SK-N-MC (cell line): ENCODE data around the gene SERHL2.
"Not testable (repeated sequence)": the region's sequence is repeated elsewhere in the genome, so short reads cannot be mapped to it uniquely, and the experiment has no call there.

Experiments
- DNase-seq: peaks from one replicate; pipeline ENCODE4 v3.0.0-alpha.2; 2011; ENCODE audit warnings: low read depth, low spot score
- H3K27ac ChIP-seq: fragments of 200-600 bp; sonication (generic); 2 replicates; pipeline ENCODE4 v1.5.1; 2016; ENCODE audit warnings: mixed run types
- H3K36me3 ChIP-seq: fragments of 200-600 bp; sonication (generic); 2 replicates; pipeline ENCODE4 v1.6.1; 2017; ENCODE audit warnings: antibody characterized with exemption, low read length, mixed read lengths; ENCODE audit not compliant: insufficient read depth
- H3K4me3 ChIP-seq: fragments of 200-600 bp; sonication (generic); 2 replicates; pipeline ENCODE4 v1.5.1; 2016
- H3K9ac ChIP-seq: fragments of 200-600 bp; sonication (generic); 2 replicates; pipeline ENCODE4 v1.8.0; 2017; ENCODE audit warnings: mixed run types, mixed read lengths; ENCODE audit not compliant: insufficient read length
- H3K9me3 ChIP-seq: fragments of 200-600 bp; sonication (generic); 2 replicates; pipeline ENCODE4 v1.6.1; 2017; ENCODE audit warnings: low read depth, mild to moderate bottlenecking, antibody characterized with exemption, low read length, moderate library complexity, mixed read lengths
- EZH2 ChIP-seq: fragments of 200-600 bp; sonication (generic); IDR thresholded peaks from one replicate; pipeline ENCODE4 v1.6.1; 2017; ENCODE audit warnings: antibody characterized with exemption
- FOXP2 ChIP-seq: optimal IDR thresholded peaks from 2 replicates; pipeline ENCODE3; 2011; ENCODE audit warnings: mild to moderate bottlenecking, moderate library complexity; ENCODE audit not compliant: insufficient read depth; ENCODE audit errors: extremely low read length, control extremely low read depth
- POLR2AphosphoS5 ChIP-seq: IDR thresholded peaks from 2 replicates; pipeline ENCODE4 v1.6.1; 2012; ENCODE audit warnings: mild to moderate bottlenecking, low read depth, low read length, borderline replicate concordance

Gene SERHL2

GRCh38 chr22:42575996-42576574 lies 22.3 kb downstream of the SERHL2 start:
- H3K9ac ChIP-seq, H3K9me3 ChIP-seq, H3K4me3 ChIP-seq, DNase-seq, H3K27ac ChIP-seq: not testable (repeated sequence)
- H3K36me3 ChIP-seq: peaks cover 32% of the 10 kb centered on the region

GRCh38 chr22:42577141-42577540 lies 23.4 kb downstream of the SERHL2 start:
- H3K36me3 ChIP-seq: peaks cover 32% of the 10 kb centered on the region
- not testable (repeated sequence) for H3K9me3 ChIP-seq, H3K4me3 ChIP-seq, DNase-seq, H3K27ac ChIP-seq, H3K9ac ChIP-seq

- H3K27ac ChIP-seq: no peak overlapping the region
- no peak for DNase-seq
- H3K4me3 ChIP-seq: no peak overlapping the region
- peaks cover 32% of the 10 kb centered on the region for H3K36me3 ChIP-seq
- H3K9ac ChIP-seq: no peak overlapping the region
- no peaks in the 10 kb centered on the region for H3K9me3 ChIP-seq
- TF ChIP-seq EZH2: no peak
- TF ChIP-seq POLR2AphosphoS5: no peak
- TF ChIP-seq FOXP2: no peak
Measured at GRCh38 chr22:42577623-42578240, 24.0 kb downstream of the SERHL2 start.

- peaks cover 38% of the 10 kb centered on the region for H3K36me3 ChIP-seq
- not testable (repeated sequence) for H3K4me3 ChIP-seq, H3K9ac ChIP-seq, DNase-seq, H3K27ac ChIP-seq, H3K9me3 ChIP-seq
Measured at GRCh38 chr22:42580040-42580439, 26.3 kb downstream of the SERHL2 start.

GRCh38 chr22:42581194-42581761 lies 27.5 kb downstream of the SERHL2 start:
- Histone ChIP-seq H3K36me3 (peaks cover 50% of the 10 kb centered on the region), H3K9ac (peak overlapping the region; percentile 88), H3K4me3 (peak overlapping the region; percentile 84)
- H3K9me3 ChIP-seq, H3K27ac ChIP-seq, DNase-seq: not testable (repeated sequence)

- peaks cover 58% of the 10 kb centered on the region for H3K36me3 ChIP-seq
- DNase-seq: no peak
Measured at GRCh38 chr22:42581762-42582716, 28.3 kb downstream of the SERHL2 start.

GRCh38 chr22:42582987-42583386 lies 29.2 kb downstream of the SERHL2 start:
- peak overlapping the region; percentile 68; the same call in 1 of the 2 replicates for H3K27ac ChIP-seq
- no peak overlapping the region for H3K4me3 ChIP-seq
- H3K9me3 ChIP-seq: no peaks in the 10 kb centered on the region
- H3K36me3 ChIP-seq: peaks cover 61% of the 10 kb centered on the region
- H3K9ac ChIP-seq: no peak overlapping the region
- TF ChIP-seq POLR2AphosphoS5 (no peak), EZH2 (no peak), FOXP2 (no peak)
- no peak for DNase-seq

More at GRCh38 chr22:42581762-42582716, 28.3 kb downstream of the SERHL2 start:
- TF ChIP-seq POLR2AphosphoS5 (peak; percentile 85), FOXP2 (no peak)
- Histone ChIP-seq H3K4me3 (peak overlapping the region; percentile 84), H3K27ac (peak overlapping the region; percentile 68), H3K9me3 (no peaks in the 10 kb centered on the region), H3K9ac (peak overlapping the region; percentile 88)

- Histone ChIP-seq H3K27ac (no peak overlapping the region), H3K9ac (no peak overlapping the region), H3K36me3 (peaks cover 54% of the 10 kb centered on the region), H3K4me3 (no peak overlapping the region), H3K9me3 (no peaks in the 10 kb centered on the region)
- TF ChIP-seq EZH2: no peak
- TF ChIP-seq FOXP2: no peak
- no peak for TF ChIP-seq POLR2AphosphoS5
- DNase-seq: no peak
Measured at GRCh38 chr22:42584364-42584940, 30.7 kb downstream of the SERHL2 start.
